ENCODE measurements around the gene TAS2R20. TPM values are rescaled to one million over a fixed set of nuclear protein-coding genes. Genes with fewer than 3 reads are reported as not detected.

TAS2R20 gene
- polyA plus RNA-seq, 2 of the 4 experiments (the other 2 are of a cell fraction): 0.15 to 0.89 TPM

- Histone ChIP-seq H3K27ac (no peak overlapping the region), H3K4me3 (no peak overlapping the region), H3K4me2 (no peak overlapping the region), H3K9me3 (no peaks in the 10 kb centered on the region), H3K4me1 (no peaks in the 10 kb centered on the region)
- peak in 1 of 2 experiments; percentile 21 for DNase-seq (ENCODE audit: low read depth in 1 of 2, low spot score in 1 of 2)
- no peak for ATAC-seq
- WGBS (ENCODE audit: missing lambda C conversion rate): 97% methylated on average over 2 of the region's 2 CpGs
- CTCF ChIA-PET: interaction anchor here (1.8 kb wide), 1 partner anchor 528 kb away, joined by 4 read pairs; no protein-coding TSS in a partner anchor
- POLR2A ChIA-PET: no interaction called here
- FAIRE-seq: no peak
- no peak for TF ChIP-seq NPAS2 (CRISPR knock-in tag; IDR thresholded peaks at IDR 0.05; ENCODE audit: borderline replicate concordance)
- no peak for TF ChIP-seq MYC (IDR thresholded peaks at IDR 0.05; ENCODE audit: borderline replicate concordance, low read length)
- TF ChIP-seq TFCP2L1 (CRISPR knock-in tag; IDR thresholded peaks at IDR 0.05): no peak
- TF ChIP-seq MAFK (IDR thresholded peaks at IDR 0.05; ENCODE audit: partially characterized antibody): no peak
- TF ChIP-seq RAD21 (conservative IDR thresholded peaks at IDR 0.05 in 1 of 2, IDR thresholded peaks at IDR 0.05 in 1 of 2): 0 out of 5 replicates have a peak, but pooled peaks of 1 of the 2 experiments have one; percentile 9
- no peak for TF ChIP-seq ATOH8 (CRISPR knock-in tag; IDR thresholded peaks at IDR 0.05; ENCODE audit: low read depth)
Observed at GRCh38 chr12:10959804-10960203, 38.3 kb downstream of the TAS2R20 start.

GRCh38 chr12:10957741-10958140 lies 40.4 kb downstream of the TAS2R20 start:
- no peak for TF ChIP-seq CBX8 (IDR thresholded peaks at IDR 0.05)
- TF ChIP-seq FOSL2 (IDR thresholded peaks at IDR 0.05): no peak
- TF ChIP-seq FOSL2 (CRISPR knock-in tag; IDR thresholded peaks at IDR 0.05): no peak
- no peak for TF ChIP-seq GATA3 (IDR thresholded peaks at IDR 0.05; ENCODE audit: borderline replicate concordance)
- no peak for TF ChIP-seq ZSCAN20 (CRISPR knock-in tag; IDR thresholded peaks at IDR 0.05)
- TF ChIP-seq FOXS1 (CRISPR knock-in tag; IDR thresholded peaks at IDR 0.05): no peak
- no peak for TF ChIP-seq FOSB (CRISPR knock-in tag; IDR thresholded peaks at IDR 0.05)
- TF ChIP-seq TP53 (CRISPR knock-in tag; IDR thresholded peaks at IDR 0.05): no peak
- TF ChIP-seq MAX (IDR thresholded peaks at IDR 0.05): no peak
- no peak for TF ChIP-seq PHF8 (IDR thresholded peaks at IDR 0.05; ENCODE audit: borderline replicate concordance, low read depth)
- no peak for TF ChIP-seq BCL3 (IDR thresholded peaks at IDR 0.05)
- no peak for TF ChIP-seq EHF (CRISPR knock-in tag; IDR thresholded peaks at IDR 0.05)
- TF ChIP-seq SMC3 (IDR thresholded peaks at IDR 0.05): no peak
- TF ChIP-seq REST (IDR thresholded peaks at IDR 0.05): no peak
- TF ChIP-seq JUN (IDR thresholded peaks at IDR 0.05): no peak
- TF ChIP-seq EHMT2 (IDR thresholded peaks at IDR 0.05; ENCODE audit: low read depth): no peak
- FAIRE-seq: peak; percentile 23

More at GRCh38 chr12:10957741-10958140, 40.4 kb downstream of the TAS2R20 start:
- H3K9me3 ChIP-seq: no peaks in the 10 kb centered on the region; the same call in 2 of the 3 replicates
- no peaks in the 10 kb centered on the region for H3K4me1 ChIP-seq
- ATAC-seq (no peak), DNase-seq (ENCODE audit: low read depth in 1 of 2, low spot score in 1 of 2) (no peak)
- H3K4me3 ChIP-seq: no peak overlapping the region
- ChIA-PET POLR2A (no interaction called here), CTCF (no interaction called here)
- H3K4me2 ChIP-seq: no peak overlapping the region
- no peak overlapping the region for H3K27ac ChIP-seq
